ENCODE measurements around the gene CLEC7A.

CLEC7A gene

DNA sequence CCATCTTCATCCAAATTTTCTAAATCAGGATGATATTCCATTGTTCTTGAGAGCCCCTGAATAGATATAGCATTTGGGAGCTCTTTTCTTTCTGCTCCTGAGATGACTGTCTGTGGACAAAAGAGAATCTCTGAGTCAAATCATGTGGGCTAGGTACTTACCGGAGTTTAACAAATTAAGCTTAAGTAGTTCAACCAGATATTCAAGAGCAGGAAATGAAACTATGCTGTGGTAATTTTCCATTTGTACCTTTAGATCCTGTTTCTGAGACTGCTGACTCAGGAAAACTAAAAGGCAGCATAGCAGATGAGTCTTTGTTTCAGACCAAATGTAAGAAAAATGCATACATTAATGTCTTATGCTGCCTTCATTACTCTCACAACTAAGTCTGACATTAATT is at the start of gene CLEC7A:
CLEC7A (minus strand) TSS at position 158 of the 400 bp plus-strand sequence; CDS start at position 41, 117 bp downstream.
- DNase-seq = no peak

- no peak for DNase-seq
These were observed 49.8 kb upstream of the CLEC7A start for GRCh38 chr12:10179776-10180181.

DNA sequence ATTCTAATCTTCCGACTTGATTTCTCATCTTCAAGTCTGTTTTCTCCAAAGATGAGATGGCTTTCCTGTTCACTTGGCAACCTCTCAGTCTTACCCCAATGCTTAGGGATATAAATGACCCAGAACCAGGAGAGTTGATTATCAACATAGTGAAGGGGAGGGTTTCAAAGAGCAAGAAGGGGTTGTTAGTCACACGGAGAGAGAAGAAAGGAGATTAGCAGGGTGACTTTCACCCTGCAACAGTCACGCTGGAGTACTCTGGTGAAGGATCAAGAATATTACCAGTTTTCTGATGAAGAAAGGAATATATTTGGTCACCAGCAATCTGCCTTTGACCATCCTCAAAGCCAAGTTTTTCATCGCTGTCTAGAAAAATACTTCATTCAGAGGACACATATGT is 48.8 kb upstream of the CLEC7A start, which contains the start of gene TMEM52B:
TMEM52B (plus strand) TSS at position 212 of the 400 bp plus-strand sequence. CDS start 543 bp downstream, outside the sequence.
- DNase-seq = no peak

GRCh38 chr12:10175846-10176636 is 46.0 kb upstream of the CLEC7A start:
- no peak for DNase-seq

DNA sequence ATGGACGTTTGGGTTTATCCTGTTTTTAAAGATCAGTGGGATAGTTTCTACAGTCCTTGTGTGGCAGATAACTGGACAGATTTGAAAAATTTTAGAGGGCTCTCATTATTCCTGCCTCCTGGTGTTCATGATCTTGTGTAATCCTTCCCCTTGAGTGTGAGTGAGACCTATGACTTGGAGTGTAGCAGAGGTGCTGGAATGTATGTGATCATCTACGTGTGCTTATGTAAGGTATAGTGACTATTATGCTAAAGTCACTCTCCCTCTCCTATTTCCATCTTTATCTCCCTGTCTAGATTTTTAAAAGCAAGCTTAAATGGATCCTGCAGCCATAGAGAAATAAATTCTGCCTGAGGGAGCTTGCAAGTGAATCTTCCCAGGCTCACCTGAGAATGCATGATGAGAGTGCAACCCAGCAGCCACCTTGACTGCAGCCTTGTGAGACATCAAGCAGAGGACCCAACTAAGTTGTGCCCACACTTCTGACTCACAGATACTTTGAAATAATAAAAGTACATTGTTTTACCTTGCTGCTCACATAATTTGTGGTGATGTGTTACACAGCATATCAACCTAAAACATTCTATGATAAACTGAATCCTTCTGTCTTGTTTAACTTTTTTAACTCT is 45.1 kb upstream of the CLEC7A start:
- no peak for DNase-seq

DNA sequence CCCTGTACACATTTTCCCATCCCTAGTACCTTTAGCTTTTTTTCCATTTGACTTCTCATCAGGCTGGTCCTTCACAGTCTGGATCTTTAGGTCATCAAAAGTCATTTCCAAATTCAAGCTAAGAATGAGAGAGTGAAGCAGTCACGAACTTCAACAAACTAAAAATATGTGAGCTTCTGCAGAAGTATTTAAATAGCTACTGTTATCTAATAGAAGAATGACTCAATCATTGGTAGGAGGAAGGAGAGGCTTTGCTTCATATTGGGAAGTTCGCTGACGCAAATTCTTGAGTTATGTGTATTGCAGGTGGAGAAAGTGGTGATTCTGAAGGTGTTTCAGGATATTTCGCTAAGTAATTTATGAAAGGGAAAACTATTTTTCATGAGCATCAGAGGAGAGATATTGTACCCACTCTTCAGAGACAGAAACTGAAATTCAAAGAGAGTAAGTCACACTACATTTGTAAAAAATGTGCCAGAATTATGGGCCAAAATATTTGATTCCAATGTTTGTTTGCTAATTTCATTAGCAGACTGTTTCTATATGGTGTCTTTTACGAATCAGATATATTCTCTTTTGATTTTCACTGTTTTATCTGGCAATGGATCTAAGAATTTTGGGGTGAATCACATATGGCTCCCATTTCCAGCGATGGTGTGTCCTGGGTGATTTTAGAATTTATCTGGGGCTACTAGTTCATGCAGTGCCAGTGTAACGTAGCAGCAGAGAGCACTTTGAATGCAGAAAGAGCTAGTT is 42.2 kb upstream of the CLEC7A start, which contains the start of gene OLR1:
OLR1 (minus strand) TSS at position 160 of the 756 bp plus-strand sequence; CDS start at position 105, 55 bp downstream.
- DNase-seq = no peak

GRCh38 chr12:10170216-10170615 is 40.2 kb upstream of the CLEC7A start:
- DNase-seq = no peak

- no peak for DNase-seq
These were observed 39.1 kb upstream of the CLEC7A start for GRCh38 chr12:10169104-10169503.

GRCh38 chr12:10167599-10167998 is 37.6 kb upstream of the CLEC7A start:
- DNase-seq = no peak

- no peak for DNase-seq
These were observed 35.4 kb upstream of the CLEC7A start for GRCh38 chr12:10165421-10165820.

DNA sequence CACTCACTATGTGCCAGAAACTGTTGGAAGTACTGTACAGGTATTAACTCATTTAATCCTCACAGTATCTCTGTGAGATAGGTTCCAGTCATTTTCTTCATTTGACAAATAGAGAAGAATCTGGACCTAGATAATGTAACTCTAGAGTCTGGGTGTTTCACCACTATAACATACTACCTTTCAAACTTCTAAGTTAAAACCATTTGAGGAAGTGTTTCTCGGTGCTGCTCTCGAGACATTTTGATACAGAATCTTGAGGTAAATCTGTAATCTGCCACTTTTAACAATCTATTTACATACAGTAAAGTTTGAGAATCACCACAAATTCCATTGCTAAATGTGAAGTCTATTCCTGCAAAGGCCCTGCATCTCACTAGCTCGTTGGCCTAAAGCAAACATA is 33.1 kb upstream of the CLEC7A start:
- DNase-seq = no peak

DNA sequence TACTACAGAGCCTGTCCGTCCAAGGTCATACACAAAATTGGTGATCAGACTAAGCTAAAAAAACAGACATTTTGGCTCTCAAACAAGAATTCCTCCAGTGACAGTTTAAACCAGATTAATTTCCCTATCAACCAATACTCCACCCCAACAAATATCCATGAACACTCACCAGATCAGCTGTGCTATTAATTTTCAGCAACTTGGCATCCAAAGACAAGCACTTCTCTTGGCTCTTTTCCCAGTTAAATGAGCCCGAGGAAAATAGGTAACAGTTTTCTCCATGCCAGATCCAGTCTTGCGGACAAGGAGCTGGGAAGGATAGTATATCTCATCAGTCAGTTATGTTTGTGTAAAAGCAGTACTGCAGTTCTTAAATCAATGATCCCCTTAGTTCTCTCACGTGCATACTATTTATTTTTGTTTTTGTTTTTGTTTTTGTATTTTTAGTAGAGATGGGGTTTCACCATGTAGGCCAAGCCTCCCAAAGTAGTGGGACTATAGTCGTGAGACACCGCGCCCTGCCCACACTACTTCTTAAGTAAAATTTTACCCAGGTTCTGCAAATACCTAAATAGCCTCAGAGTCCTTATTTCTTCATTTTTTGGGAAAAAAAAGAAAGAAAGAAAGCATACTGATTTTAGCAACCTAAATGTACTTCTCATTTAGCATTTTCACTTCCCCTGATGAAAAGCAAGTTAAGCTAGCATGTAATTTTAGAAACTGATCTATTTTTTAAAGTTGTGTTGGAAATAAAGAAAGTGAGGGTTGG is 30.8 kb upstream of the CLEC7A start:
- no peak for DNase-seq

DNA sequence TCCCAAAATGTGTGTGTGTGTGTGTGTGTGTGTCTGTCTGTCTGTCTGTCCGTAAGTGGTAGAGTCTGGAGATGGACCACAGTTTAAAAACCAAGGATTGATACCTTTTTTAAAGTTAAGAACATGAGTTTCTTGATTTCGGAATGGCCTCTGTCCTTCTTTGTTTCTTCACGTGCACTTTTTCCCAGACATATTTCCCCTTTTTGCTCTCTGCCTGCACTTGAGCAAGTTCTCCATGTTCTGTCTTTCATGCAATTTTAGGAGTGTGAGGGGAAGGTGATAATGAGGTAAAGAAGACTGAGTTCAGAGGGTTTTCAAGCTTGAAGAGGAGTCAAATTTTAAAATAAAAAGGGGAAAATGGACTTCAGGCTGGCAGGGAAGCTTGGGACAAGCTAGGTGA is 29.3 kb upstream of the CLEC7A start:
- no peak for DNase-seq

DNA sequence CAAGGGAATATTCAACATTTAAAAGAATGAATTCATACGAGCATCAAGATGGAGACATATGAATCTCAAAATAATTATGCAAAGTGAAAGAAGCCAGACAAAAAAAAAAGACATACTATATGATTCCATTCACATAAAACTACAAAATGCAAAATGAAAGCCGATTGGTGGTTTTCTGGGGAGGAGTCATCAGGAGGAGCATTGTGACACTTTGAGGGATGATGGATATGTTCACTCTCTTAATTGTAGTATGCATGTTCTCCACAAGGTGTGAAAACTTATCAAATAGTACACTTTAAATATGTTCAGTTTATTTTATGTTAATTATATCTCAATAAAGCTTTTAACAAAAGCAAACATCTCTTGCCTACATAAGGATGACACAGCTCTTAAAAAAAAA is 28.4 kb upstream of the CLEC7A start:
- no peak for DNase-seq

DNA sequence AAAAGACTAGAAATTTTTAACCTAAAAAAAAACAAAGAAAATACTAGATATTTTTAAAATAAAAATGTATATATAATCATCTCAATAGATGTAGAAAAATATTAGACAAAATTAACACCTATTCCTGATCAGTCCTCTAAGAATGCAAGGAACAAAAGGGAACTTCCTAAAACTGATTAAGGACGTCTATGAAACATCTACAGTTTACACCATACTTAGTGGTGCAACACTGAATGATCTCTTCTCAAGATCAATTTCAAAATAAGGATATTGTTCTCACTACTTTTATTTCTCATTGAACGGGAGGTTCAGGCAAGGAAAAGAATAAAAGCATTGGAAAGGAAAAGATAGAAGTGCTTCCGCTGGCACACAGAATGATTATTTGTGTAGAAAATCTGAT is 26.0 kb upstream of the CLEC7A start:
- DNase-seq = no peak

GRCh38 chr12:10154145-10154496 is 24.1 kb upstream of the CLEC7A start:
- DNase-seq = no peak

GRCh38 chr12:10153271-10154144 is 23.5 kb upstream of the CLEC7A start:
- DNase-seq = peak; percentile 25 to 81 (median 52)

GRCh38 chr12:10151621-10152020 is 21.6 kb upstream of the CLEC7A start:
- no peak for DNase-seq

- no peak for DNase-seq
These were observed 17.9 kb upstream of the CLEC7A start for GRCh38 chr12:10147714-10148403.

DNA sequence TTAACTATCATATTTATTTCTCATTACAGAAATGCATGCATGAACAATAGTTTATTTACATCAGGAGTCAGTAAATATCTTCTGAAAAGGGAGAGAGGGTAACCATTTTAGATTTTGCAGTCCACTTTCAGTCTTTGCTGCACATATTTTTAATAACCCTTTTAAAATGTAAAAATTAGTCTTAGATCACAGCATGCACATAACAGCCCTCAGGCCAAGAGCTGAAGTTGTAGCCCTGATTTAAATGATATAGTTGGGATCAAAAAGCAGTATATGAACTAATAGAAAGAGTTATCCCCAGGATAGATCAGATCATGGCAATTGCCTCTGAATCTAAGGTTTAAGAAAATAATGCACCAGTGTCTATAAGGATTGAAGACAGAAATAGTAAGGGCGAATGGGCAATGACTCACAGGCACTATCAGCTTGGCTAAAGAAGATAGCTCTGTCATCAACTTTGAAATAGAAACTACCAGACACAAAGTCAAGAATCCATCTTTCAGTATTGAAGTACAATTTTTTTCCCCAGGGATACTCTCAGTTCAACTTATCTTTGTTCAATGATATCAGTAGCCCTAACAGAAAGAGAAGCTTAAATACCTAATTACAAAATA is 13.1 kb upstream of the CLEC7A start:
- no peak for DNase-seq

- peak in 5 of 6 experiments; percentile 14 to 58 (median 27) for DNase-seq
These were observed 10.0 kb upstream of the CLEC7A start for GRCh38 chr12:10140001-10140400.

Data from stimulated activated naive CD4-positive, alpha-beta T cell (primary cell).